Astrocyte (in vitro differentiated cells and primary cell): ENCODE data around the gene PAQR6. TPM values are rescaled to one million over a fixed set of nuclear protein-coding genes. Genes with fewer than 3 reads are reported as not detected.
A peak's percentile ranks its signal among the peaks of the same experiment; 100 is the strongest.

Source experiments
- DNase-seq: peaks from one replicate; pipeline ENCODE4 v3.0.0-alpha.2; 2010; ENCODE audit warnings: low read depth
- FAIRE-seq: peaks from 2 replicates; lab custom pipeline; 2011; peaks lifted over from hg19 to GRCh38; lab: Jason Lieb, UNC
- H2AFZ ChIP-seq: 2 replicates; pipeline ENCODE4 v1.6.0; 2012; ENCODE audit warnings: low read depth, low read length, inconsistent platforms
- H3K27ac ChIP-seq: 2 replicates; pipeline ENCODE4 v1.5.1; 2011; ENCODE audit warnings: low read depth, low read length, inconsistent platforms
- H3K27me3 ChIP-seq: 2 replicates; pipeline ENCODE4 v1.6.0; 2011; ENCODE audit warnings: low read length, inconsistent platforms; ENCODE audit not compliant: insufficient read depth
- H3K36me3 ChIP-seq: 2 replicates; pipeline ENCODE4 v1.5.1; 2011; ENCODE audit warnings: low read length, inconsistent platforms; ENCODE audit not compliant: insufficient read depth
- H3K4me1 ChIP-seq: 2 replicates; pipeline ENCODE4 v1.5.1; 2011; ENCODE audit warnings: low read length, inconsistent platforms; ENCODE audit not compliant: insufficient read depth
- H3K4me2 ChIP-seq: 2 replicates; pipeline ENCODE4 v1.6.0; 2012; ENCODE audit warnings: low read length, inconsistent platforms
- H3K4me3 ChIP-seq: 2 replicates; pipeline ENCODE4 v1.5.1; 2011; ENCODE audit warnings: low read depth, mild to moderate bottlenecking, low read length, inconsistent platforms; ENCODE audit not compliant: insufficient read depth
- H3K79me2 ChIP-seq: 2 replicates; pipeline ENCODE4 v1.6.0; 2012; ENCODE audit warnings: mild to moderate bottlenecking, low read length, inconsistent platforms; ENCODE audit not compliant: insufficient read depth
- H3K9ac ChIP-seq: 2 replicates; pipeline ENCODE4 v1.6.0; 2012; ENCODE audit warnings: mild to moderate bottlenecking, low read length, inconsistent platforms
- H3K9me3 ChIP-seq: 2 replicates; pipeline ENCODE4 v1.5.1; 2012; ENCODE audit warnings: low read depth, mild to moderate bottlenecking, low read length, inconsistent platforms; ENCODE audit not compliant: insufficient read depth
- H4K20me1 ChIP-seq: 2 replicates; pipeline ENCODE4 v1.6.0; 2012; ENCODE audit warnings: low read length, inconsistent platforms; ENCODE audit not compliant: insufficient read depth
- H3K27ac Mint-ChIP-seq: one replicate; pipeline ENCODE4 v1.8.0; 2021; ENCODE audit warnings: mild to moderate bottlenecking, mixed read lengths; ENCODE audit not compliant: unreplicated experiment
- H3K27me3 Mint-ChIP-seq: one replicate; pipeline ENCODE4 v1.8.0; 2021; ENCODE audit warnings: low read depth, mixed read lengths; ENCODE audit not compliant: unreplicated experiment
- H3K36me3 Mint-ChIP-seq: one replicate; pipeline ENCODE4 v1.8.0; 2021; ENCODE audit warnings: low read depth, mixed read lengths; ENCODE audit not compliant: unreplicated experiment
- H3K4me1 Mint-ChIP-seq: one replicate; pipeline ENCODE4 v1.8.0; 2021; ENCODE audit warnings: low read depth, mixed read lengths; ENCODE audit not compliant: unreplicated experiment
- H3K4me3 Mint-ChIP-seq: one replicate; pipeline ENCODE4 v1.8.0; 2021; ENCODE audit warnings: mild to moderate bottlenecking, moderate library complexity, mixed read lengths; ENCODE audit not compliant: unreplicated experiment
- H3K9me3 Mint-ChIP-seq: one replicate; pipeline ENCODE4 v1.8.0; 2021; ENCODE audit warnings: mild to moderate bottlenecking, mixed read lengths; ENCODE audit not compliant: unreplicated experiment
- EZH2 ChIP-seq: IDR thresholded peaks from 2 replicates; pipeline ENCODE4 v1.6.1; 2012; ENCODE audit warnings: mild to moderate bottlenecking, low read length, inconsistent platforms; ENCODE audit not compliant: insufficient read depth
- total RNA-seq: library from RNA; stranded (reverse); gene quantifications from 2 replicates; pipeline ENCODE4 v1.2.1, GENCODE V29; 2021
- TF ChIP-seq, protein P1 (sequence below): IDR thresholded peaks from 2 replicates; pipeline ENCODE4 v1.5.1; 2011; ENCODE audit warnings: low read depth, mild to moderate bottlenecking, inconsistent platforms, low read length, moderate library complexity; ENCODE audit not compliant: insufficient read depth

PAQR6 gene
- total RNA-seq, 1 donor from 2014 or later, result 7.2 TPM

- H3K9me3 Mint-ChIP-seq, result no peaks in the 10 kb centered on the region
- peak overlapping the region; percentile 99 for H3K27ac ChIP-seq
Observed at GRCh38 chr1:156212130-156212529, 35.7 kb downstream of the PAQR6 start.

DNA sequence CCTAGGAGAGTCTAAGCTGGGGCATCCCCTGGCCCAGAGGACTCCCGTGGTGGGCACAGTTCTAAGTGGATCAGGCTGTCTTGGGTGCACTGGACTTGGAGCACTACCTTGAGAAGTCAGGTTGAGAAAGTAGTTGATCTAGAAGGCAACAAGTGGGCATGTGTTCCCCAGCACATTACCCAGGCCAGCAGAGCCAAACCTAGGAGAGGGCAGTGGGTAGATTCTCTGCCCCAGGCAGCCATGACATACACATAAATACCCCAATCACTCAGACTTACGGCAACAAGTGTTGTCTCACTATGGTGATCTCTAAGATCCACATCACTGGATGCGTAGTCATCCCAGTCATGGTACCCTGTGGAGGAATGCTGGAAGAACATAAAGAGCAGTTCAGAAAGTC is 36.6 kb downstream of the PAQR6 start:
- Histone ChIP-seq H3K4me2 (no peak overlapping the region), H3K4me3 (no peak overlapping the region), H2AFZ (no peak overlapping the region), H4K20me1 (peaks cover 10% of the 10 kb centered on the region), H3K27me3 (no peaks in the 10 kb centered on the region), H3K9ac (no peak overlapping the region), H3K4me1 (peaks cover 5% of the 10 kb centered on the region), H3K36me3 (peaks cover 6% of the 10 kb centered on the region), H3K79me2 (peaks cover 28% of the 10 kb centered on the region), H3K9me3 (no peaks in the 10 kb centered on the region), H3K27ac (no peak overlapping the region)
- peaks cover 4% of the 10 kb centered on the region for H3K4me1 Mint-ChIP-seq
- no peak for TF ChIP-seq EZH2
- TF ChIP-seq, protein P1, sequence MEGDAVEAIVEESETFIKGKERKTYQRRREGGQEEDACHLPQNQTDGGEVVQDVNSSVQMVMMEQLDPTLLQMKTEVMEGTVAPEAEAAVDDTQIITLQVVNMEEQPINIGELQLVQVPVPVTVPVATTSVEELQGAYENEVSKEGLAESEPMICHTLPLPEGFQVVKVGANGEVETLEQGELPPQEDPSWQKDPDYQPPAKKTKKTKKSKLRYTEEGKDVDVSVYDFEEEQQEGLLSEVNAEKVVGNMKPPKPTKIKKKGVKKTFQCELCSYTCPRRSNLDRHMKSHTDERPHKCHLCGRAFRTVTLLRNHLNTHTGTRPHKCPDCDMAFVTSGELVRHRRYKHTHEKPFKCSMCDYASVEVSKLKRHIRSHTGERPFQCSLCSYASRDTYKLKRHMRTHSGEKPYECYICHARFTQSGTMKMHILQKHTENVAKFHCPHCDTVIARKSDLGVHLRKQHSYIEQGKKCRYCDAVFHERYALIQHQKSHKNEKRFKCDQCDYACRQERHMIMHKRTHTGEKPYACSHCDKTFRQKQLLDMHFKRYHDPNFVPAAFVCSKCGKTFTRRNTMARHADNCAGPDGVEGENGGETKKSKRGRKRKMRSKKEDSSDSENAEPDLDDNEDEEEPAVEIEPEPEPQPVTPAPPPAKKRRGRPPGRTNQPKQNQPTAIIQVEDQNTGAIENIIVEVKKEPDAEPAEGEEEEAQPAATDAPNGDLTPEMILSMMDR, result no peak
- peaks cover 33% of the 10 kb centered on the region for H3K36me3 Mint-ChIP-seq
- no peaks in the 10 kb centered on the region for H3K27me3 Mint-ChIP-seq
- FAIRE-seq (no peak), DNase-seq (no peak)
- no peak overlapping the region for H3K4me3 Mint-ChIP-seq
- H3K9me3 Mint-ChIP-seq, result no peaks in the 10 kb centered on the region
- H3K27ac Mint-ChIP-seq, result no peak overlapping the region

More at GRCh38 chr1:156212130-156212529, 35.7 kb downstream of the PAQR6 start:
- Histone ChIP-seq H3K4me3 (peak overlapping the region; percentile 92), H3K4me1 (peaks cover 5% of the 10 kb centered on the region), H4K20me1 (peaks cover 5% of the 10 kb centered on the region), H3K79me2 (peaks cover 22% of the 10 kb centered on the region), H2AFZ (peak overlapping the region; percentile 96), H3K4me2 (peak overlapping the region; percentile 95), H3K36me3 (peaks cover 6% of the 10 kb centered on the region), H3K9me3 (no peaks in the 10 kb centered on the region), H3K27me3 (no peaks in the 10 kb centered on the region), H3K9ac (peak overlapping the region; percentile 98)
- Mint-ChIP-seq H3K27me3 (no peaks in the 10 kb centered on the region), H3K27ac (peak overlapping the region; percentile 99), H3K4me3 (peak overlapping the region; percentile 91), H3K36me3 (peaks cover 33% of the 10 kb centered on the region), H3K4me1 (peaks cover 4% of the 10 kb centered on the region)
- TF ChIP-seq EZH2, result no peak
- TF ChIP-seq, protein P1, result no peak
- no peak for FAIRE-seq
- no peak for DNase-seq

GRCh38 chr1:156204686-156205085 is 43.2 kb downstream of the PAQR6 start:
- Histone ChIP-seq H3K4me3 (no peak overlapping the region), H3K4me2 (no peak overlapping the region), H3K79me2 (peaks cover 40% of the 10 kb centered on the region), H3K27me3 (no peaks in the 10 kb centered on the region), H3K9ac (no peak overlapping the region), H3K9me3 (no peaks in the 10 kb centered on the region), H3K4me1 (peaks cover 6% of the 10 kb centered on the region), H3K36me3 (peaks cover 21% of the 10 kb centered on the region), H4K20me1 (peaks cover 45% of the 10 kb centered on the region), H3K27ac (no peak overlapping the region), H2AFZ (no peak overlapping the region)
- Mint-ChIP-seq H3K4me1 (no peaks in the 10 kb centered on the region), H3K27me3 (no peaks in the 10 kb centered on the region), H3K36me3 (peaks cover 21% of the 10 kb centered on the region), H3K27ac (no peak overlapping the region), H3K9me3 (no peaks in the 10 kb centered on the region), H3K4me3 (no peak overlapping the region)
- FAIRE-seq (no peak), DNase-seq (no peak)
- no peak for TF ChIP-seq EZH2
- TF ChIP-seq, protein P1, result no peak
